Endodermal cell (in vitro differentiated cells): ENCODE data around the gene SIRT3. TPM values are rescaled to one million over a fixed set of nuclear protein-coding genes. Genes with fewer than 3 reads are reported as not detected.
A peak's percentile ranks its signal among the peaks of the same experiment; 100 is the strongest.

ENCODE experiments used
- DNase-seq: peaks from one replicate; pipeline ENCODE4 v3.0.0-alpha.2; 2017
- H3K27ac ChIP-seq: 2 replicates; pipeline ENCODE4 v1.5.1; 2013; ENCODE audit warnings: mild to moderate bottlenecking, low read depth, low read length, moderate library complexity
- H3K27me3 ChIP-seq: 2 replicates; pipeline ENCODE4 v1.6.1; 2013; ENCODE audit warnings: mild to moderate bottlenecking, low read length, moderate library complexity; ENCODE audit not compliant: insufficient read depth, control insufficient read depth, poor library complexity, severe bottlenecking
- H3K36me3 ChIP-seq: 2 replicates; pipeline ENCODE4 v1.7.0; 2013; ENCODE audit warnings: mild to moderate bottlenecking, low read length, moderate library complexity; ENCODE audit not compliant: control insufficient read depth, insufficient read depth
- H3K4me1 ChIP-seq: one replicate; pipeline ENCODE4 v1.7.0; 2013; ENCODE audit warnings: low read length; ENCODE audit not compliant: control insufficient read depth, insufficient read depth
- H3K4me3 ChIP-seq: 2 replicates; pipeline ENCODE4 v1.5.1; 2013; ENCODE audit warnings: mild to moderate bottlenecking, low read length, moderate library complexity
- H3K9ac ChIP-seq: 2 replicates; pipeline ENCODE4 v1.6.1; 2013; ENCODE audit warnings: mild to moderate bottlenecking, low read length, moderate library complexity; ENCODE audit not compliant: poor library complexity, severe bottlenecking; ENCODE audit errors: extremely low read depth
- H3K9me3 ChIP-seq: 2 replicates; pipeline ENCODE4 v1.6.1; 2013; ENCODE audit warnings: mild to moderate bottlenecking, low read length, moderate library complexity; ENCODE audit not compliant: control insufficient read depth
- H3K27ac Mint-ChIP-seq: 2 replicates; pipeline ENCODE4 v1.8.0; 2020; ENCODE audit warnings: mixed read lengths
- H3K27me3 Mint-ChIP-seq: 2 replicates; pipeline ENCODE4 v1.8.0; 2021; ENCODE audit warnings: mild to moderate bottlenecking, mixed read lengths; ENCODE audit not compliant: insufficient read depth
- H3K36me3 Mint-ChIP-seq: 2 replicates; pipeline ENCODE4 v1.8.0; 2020; ENCODE audit warnings: low read depth, mixed read lengths
- H3K4me1 Mint-ChIP-seq: 2 replicates; pipeline ENCODE4 v1.8.0; 2020; ENCODE audit warnings: mixed read lengths
- H3K4me3 Mint-ChIP-seq: 2 replicates; pipeline ENCODE4 v1.8.0; 2020; ENCODE audit warnings: mild to moderate bottlenecking, moderate library complexity, mixed read lengths
- H3K9me3 Mint-ChIP-seq: 2 replicates; pipeline ENCODE4 v1.8.0; 2020; ENCODE audit warnings: mild to moderate bottlenecking, mixed read lengths
- CTCF ChIP-seq: fragments of 200-600 bp; sonication (generic); conservative IDR thresholded peaks from 2 replicates; pipeline ENCODE4 v1.5.0; 2021; ENCODE audit warnings: antibody characterized with exemption, mild to moderate bottlenecking
- WGBS, 2 experiments: methylation state at CpG; one replicate each; pipeline versions ENCODE4 v1.1.5 to v1.1.7; 2013; ENCODE audit warnings: missing lambda C conversion rate in 2 of 2, mixed read lengths in 1 of 2; ENCODE audit not compliant: insufficient coverage in 1 of 2, insufficient read length in 1 of 2; 5-methylcytosine and 5-hydroxymethylcytosine counted together
- total RNA-seq, 2 donors: library from RNA; stranded (reverse); fragmentation: NEBNext Ultra II Directional in 1 of 2; extraction: Animal tissue kit (Norgen Biotek cat#: 25700) in 1 of 2; gene quantifications; 2 replicates in 1 of 2; 3 replicates in 1 of 2; pipeline ENCODE4 v1.2.1, GENCODE V29; 2021

Gene SIRT3
- total RNA-seq, 2 donors from 2014 or later: 18.1 to 28.6 TPM

- Mint-ChIP-seq H3K4me3 (no peak overlapping the region), H3K27ac (no peak overlapping the region), H3K9me3 (peaks cover 18% of the 10 kb centered on the region), H3K4me1 (no peaks in the 10 kb centered on the region), H3K36me3 (peaks cover 9% of the 10 kb centered on the region), H3K27me3 (peaks cover 2% of the 10 kb centered on the region)
- Histone ChIP-seq H3K9me3 (peaks cover 4% of the 10 kb centered on the region), H3K27ac (no peak overlapping the region), H3K36me3 (peaks cover 8% of the 10 kb centered on the region), H3K4me3 (no peak overlapping the region), H3K4me1 (no peaks in the 10 kb centered on the region), H3K27me3 (no peaks in the 10 kb centered on the region), H3K9ac (no peak overlapping the region)
- peak; percentile 53 for TF ChIP-seq CTCF
- 88 to 90% methylated on average over 9 to 15 of the region's 15 CpGs for WGBS, 2 experiments
- no peak for DNase-seq
Observed at GRCh38 chr11:257766-258493, 21.8 kb upstream of the SIRT3 start.

GRCh38 chr11:256952-257737, 21.0 kb upstream of the SIRT3 start:
- Mint-ChIP-seq H3K4me3 (no peak overlapping the region), H3K4me1 (no peaks in the 10 kb centered on the region), H3K9me3 (peaks cover 15% of the 10 kb centered on the region), H3K27ac (no peak overlapping the region), H3K36me3 (peaks cover 17% of the 10 kb centered on the region), H3K27me3 (peaks cover 2% of the 10 kb centered on the region)
- peaks cover 4% of the 10 kb centered on the region for H3K9me3 ChIP-seq
- 92 to 93% methylated on average over 6 to 14 of the region's 14 CpGs for WGBS, 2 experiments
- no peak overlapping the region for H3K27ac ChIP-seq
- no peaks in the 10 kb centered on the region for H3K27me3 ChIP-seq
- no peak for DNase-seq
- H3K9ac ChIP-seq: no peak overlapping the region
- no peak overlapping the region for H3K4me3 ChIP-seq
- H3K4me1 ChIP-seq: no peaks in the 10 kb centered on the region
- peaks cover 15% of the 10 kb centered on the region for H3K36me3 ChIP-seq
- no peak for TF ChIP-seq CTCF

GRCh38 chr11:255816-256215, 19.7 kb upstream of the SIRT3 start:
- peaks cover 30% of the 10 kb centered on the region for H3K36me3 Mint-ChIP-seq
- Histone ChIP-seq H3K27ac (no peak overlapping the region), H3K9me3 (no peaks in the 10 kb centered on the region), H3K4me1 (no peaks in the 10 kb centered on the region), H3K4me3 (no peak overlapping the region), H3K36me3 (peaks cover 28% of the 10 kb centered on the region), H3K9ac (no peak overlapping the region), H3K27me3 (no peaks in the 10 kb centered on the region)
- TF ChIP-seq CTCF: no peak
- DNase-seq: no peak
- H3K4me1 Mint-ChIP-seq: no peaks in the 10 kb centered on the region
- H3K27ac Mint-ChIP-seq: no peak overlapping the region
- WGBS, 2 experiments: 91% methylated on average over 2 of the region's 2 CpGs; no CpG with 5 or more reads in 1 of the 2 experiments
- H3K27me3 Mint-ChIP-seq: peaks cover 2% of the 10 kb centered on the region
- peaks cover 3% of the 10 kb centered on the region for H3K9me3 Mint-ChIP-seq
- H3K4me3 Mint-ChIP-seq: no peak overlapping the region
